AG04450 (cell line): Measurements from ENCODE around the gene CEACAM7. TPM values are rescaled to one million over a fixed set of nuclear protein-coding genes. Genes with fewer than 3 reads are reported as not detected.

Experiments used
- CTCF ChIA-PET: fragments of 300-600, 350-600 bp; formaldehyde crosslinking; extraction: SDS; loops from one replicate; lab custom pipeline; 2022; ENCODE audit warnings: antibody characterized with exemption, inconsistent platforms; lab: Charles Lee
- POLR2A ChIA-PET: fragments of 350-600 bp; formaldehyde crosslinking; extraction: SDS; loops from one replicate; lab custom pipeline; 2021; ENCODE audit warnings: antibody characterized with exemption, inconsistent platforms; lab: Yijun Ruan, JAX
- DNase-seq: peaks from one replicate; pipeline ENCODE4 v3.0.0-alpha.2; 2011; ENCODE audit warnings: low read depth, low spot score
- H3K27ac ChIP-seq: one replicate; pipeline ENCODE4 v1.5.1; 2012; ENCODE audit warnings: low read depth, low read length, control low read depth
- H3K27me3 ChIP-seq: one replicate; pipeline ENCODE4 v1.6.0; 2012; ENCODE audit warnings: low read length; ENCODE audit not compliant: control insufficient read depth, insufficient read depth
- H3K4me3 ChIP-seq: 2 replicates; pipeline ENCODE4 v1.5.1; 2011; ENCODE audit warnings: mild to moderate bottlenecking, low read depth, low read length, control low read depth
- H3K9me3 ChIP-seq: 2 replicates; pipeline ENCODE4 v1.5.1; 2012; ENCODE audit warnings: low read length; ENCODE audit not compliant: control insufficient read depth, insufficient read depth
- CTCF ChIP-seq: IDR thresholded peaks from 2 replicates; pipeline ENCODE4 v1.5.1; 2011; ENCODE audit warnings: low read depth, low read length, control low read depth, inconsistent platforms
- polyA plus RNA-seq: library from polyadenylated mRNA; depleted of rRNA; stranded (reverse); fragments of >200 nt; gene quantifications from 2 replicates; pipeline ENCODE4 v1.2.3, GENCODE V29; 2011

The CEACAM7 gene
- polyA plus RNA-seq, 1 experiment = not detected

- DNase-seq = no peak
- POLR2A ChIA-PET = no interaction called here
- Histone ChIP-seq H3K27ac (no peak overlapping the region), H3K4me3 (no peak overlapping the region), H3K9me3 (no peaks in the 10 kb centered on the region), H3K27me3 (no peaks in the 10 kb centered on the region)
- TF ChIP-seq CTCF = no peak
- CTCF ChIA-PET = no interaction called here
Observed at GRCh38 chr19:41705393-41706174, 17.5 kb upstream of the CEACAM7 start.

- H3K27me3 ChIP-seq = no peaks in the 10 kb centered on the region
- DNase-seq = no peak
- POLR2A ChIA-PET = no interaction called here
- H3K9me3 ChIP-seq = no peaks in the 10 kb centered on the region
- CTCF ChIA-PET = no interaction called here
- TF ChIP-seq CTCF = no peak
- no peak overlapping the region for H3K4me3 ChIP-seq
- no peak overlapping the region for H3K27ac ChIP-seq
Observed at GRCh38 chr19:41703602-41704293, 15.7 kb upstream of the CEACAM7 start.

- no peaks in the 10 kb centered on the region for H3K27me3 ChIP-seq
- ChIA-PET CTCF (no interaction called here), POLR2A (no interaction called here)
- DNase-seq = no peak
- no peak for TF ChIP-seq CTCF
- H3K4me3 ChIP-seq = no peak overlapping the region
- H3K27ac ChIP-seq = no peak overlapping the region
- H3K9me3 ChIP-seq = no peaks in the 10 kb centered on the region
Observed at GRCh38 chr19:41702171-41702651, 14.1 kb upstream of the CEACAM7 start.

GRCh38 chr19:41701401-41702075, 13.5 kb upstream of the CEACAM7 start:
- ChIA-PET POLR2A (no interaction called here), CTCF (no interaction called here)
- no peak for DNase-seq
- TF ChIP-seq CTCF = no peak
- H3K9me3 ChIP-seq = no peaks in the 10 kb centered on the region
- no peaks in the 10 kb centered on the region for H3K27me3 ChIP-seq
- no peak overlapping the region for H3K4me3 ChIP-seq
- no peak overlapping the region for H3K27ac ChIP-seq
